NCI-H510A (cell line): Measurements from ENCODE around the gene MAP3K5.
"Not testable (repeated sequence)": the region's sequence is repeated elsewhere in the genome, so short reads cannot be mapped to it uniquely, and the experiment has no call there.

Experiments
- DNase-seq: peaks from one replicate; lab custom pipeline; 2025; lab: John Stamatoyannopoulos, UW

Gene MAP3K5

DNA sequence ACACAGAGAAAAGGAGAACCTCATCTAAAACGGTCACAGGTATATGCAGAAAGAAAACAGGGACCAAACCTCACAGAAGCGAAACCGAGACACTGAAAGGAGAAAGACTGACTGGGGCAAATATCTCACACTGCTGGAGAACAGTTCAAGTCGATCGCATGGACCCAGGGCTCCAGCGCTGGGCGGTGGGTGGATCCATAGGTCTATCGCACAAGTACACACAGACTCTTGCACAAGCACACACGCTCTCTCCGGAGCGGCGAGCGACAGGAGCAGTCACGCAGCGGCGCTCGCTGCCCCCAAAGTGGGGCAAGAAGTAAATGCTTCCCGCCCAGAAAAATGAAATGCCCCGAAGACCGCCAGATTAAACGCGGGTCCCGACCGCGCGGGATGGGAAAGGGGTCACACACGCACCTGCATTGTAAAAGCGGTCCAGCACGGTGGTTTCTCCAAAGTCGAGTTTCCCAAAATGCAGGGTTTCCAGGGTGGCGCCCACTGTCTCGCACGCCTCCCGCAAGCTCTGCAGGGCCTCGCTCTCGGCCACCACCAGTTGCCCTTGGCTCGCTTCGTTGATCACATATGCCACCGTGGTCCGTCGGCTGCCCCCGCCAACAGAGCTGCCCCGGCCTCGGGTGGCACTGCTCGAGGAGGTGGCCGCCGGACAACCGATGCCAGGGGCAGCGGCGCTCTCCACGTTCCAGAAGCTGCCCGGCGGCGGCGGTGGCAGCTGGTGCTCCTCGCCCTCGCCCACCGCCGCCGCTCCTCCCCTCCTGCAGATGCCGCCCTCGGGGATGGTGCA, 782 bp downstream of the MAP3K5 start:
- peak; percentile 10 for DNase-seq

DNA sequence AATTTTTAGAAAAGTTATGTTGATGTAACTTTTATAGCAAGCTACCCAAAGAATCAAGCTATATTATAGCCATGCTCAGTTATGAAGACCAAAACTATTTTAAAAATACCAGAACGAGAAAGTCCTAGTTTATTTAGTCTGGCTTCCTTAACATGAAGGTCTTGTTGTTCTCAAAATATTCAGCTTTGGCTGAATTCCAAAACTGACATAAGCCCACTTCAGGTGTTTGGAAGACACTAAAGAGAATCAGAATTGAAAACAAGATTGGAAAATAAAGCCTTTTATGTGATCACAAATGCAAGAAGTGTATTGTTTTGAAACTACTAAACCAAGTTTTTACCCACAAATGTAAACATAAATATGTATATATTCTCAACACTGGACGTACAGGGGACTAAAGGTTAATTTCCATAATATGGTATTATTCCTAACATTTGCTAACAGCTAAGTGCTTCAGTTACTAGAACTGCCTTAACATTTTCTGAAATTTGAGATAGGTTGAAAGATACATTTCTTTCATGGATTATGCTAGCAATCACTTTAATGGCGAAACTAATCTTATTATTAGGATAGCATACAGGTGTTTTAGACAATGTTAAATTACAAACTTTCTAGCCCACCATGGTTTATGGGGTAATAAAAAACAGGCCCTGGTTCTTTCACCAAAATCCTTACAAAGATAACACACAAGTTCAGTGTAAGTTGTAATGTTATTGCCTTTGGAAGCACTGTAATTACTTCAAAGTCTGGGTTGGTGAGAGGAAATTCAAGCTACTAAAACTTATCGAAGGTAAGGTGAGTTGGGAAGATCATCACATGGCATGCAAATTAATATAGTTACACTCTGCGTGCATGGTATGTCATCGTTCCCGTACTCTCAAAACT, 1.6 kb downstream of the MAP3K5 start:
- no peak for DNase-seq

- DNase-seq = not testable (repeated sequence)
These were observed 2.8 kb downstream of the MAP3K5 start for GRCh38 chr6:136789440-136789839.

DNA sequence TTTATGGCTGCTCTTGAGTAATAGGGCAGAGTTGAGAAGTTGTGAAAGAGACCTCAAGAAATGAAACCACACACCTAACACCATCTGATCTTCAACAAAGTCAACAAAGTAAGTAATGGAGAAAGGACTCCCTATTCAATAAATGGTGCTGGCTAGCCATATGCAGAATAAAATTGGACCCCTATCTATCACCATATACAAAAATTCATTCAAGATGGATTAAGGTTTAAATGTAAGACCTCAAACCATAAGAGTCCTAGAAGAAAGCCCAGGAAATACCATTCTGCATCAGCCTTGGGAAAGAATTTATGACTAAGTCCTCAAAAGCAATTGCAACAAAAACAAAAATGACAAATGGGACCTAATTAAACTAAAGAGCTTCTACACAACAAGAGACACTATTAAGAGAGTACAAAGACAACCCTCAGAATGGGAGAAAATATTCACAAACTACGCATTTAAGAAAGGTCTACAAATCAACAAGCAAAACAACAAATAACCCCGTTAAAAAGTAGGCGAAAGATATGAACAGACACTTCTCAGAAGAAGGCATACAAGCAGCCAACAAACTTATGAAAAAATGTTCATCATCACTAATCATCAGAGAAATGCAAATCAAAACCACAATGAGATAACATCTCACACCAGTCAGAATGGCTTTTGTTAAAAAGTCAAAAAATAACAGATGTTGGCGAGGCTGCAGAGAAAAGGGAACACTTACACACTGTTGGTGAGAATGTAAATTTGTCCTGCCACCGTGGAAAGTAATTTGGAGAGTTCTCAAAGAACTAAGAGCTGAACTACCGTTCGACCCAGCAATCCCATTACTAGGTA, 4.0 kb downstream of the MAP3K5 start:
- no peak for DNase-seq

DNA sequence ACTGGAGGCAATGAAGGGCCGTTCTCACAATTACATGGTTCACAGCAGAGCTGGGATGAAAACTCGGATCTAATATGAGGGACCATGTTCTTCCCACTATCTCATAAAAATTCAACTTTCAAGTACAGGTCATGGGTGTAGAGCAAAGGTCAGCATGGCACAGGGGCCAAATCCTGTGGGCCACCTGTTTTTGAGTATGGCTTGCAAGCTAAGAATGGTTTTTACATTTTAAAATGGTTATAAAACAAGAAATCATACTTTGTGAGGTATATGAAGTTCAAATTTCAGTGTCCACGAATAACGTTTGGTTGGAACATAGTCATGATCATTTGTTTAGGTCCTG, 4.6 kb downstream of the MAP3K5 start:
- no peak for DNase-seq

GRCh38 chr6:136786658-136787057, 5.6 kb downstream of the MAP3K5 start:
- DNase-seq = no peak

DNA sequence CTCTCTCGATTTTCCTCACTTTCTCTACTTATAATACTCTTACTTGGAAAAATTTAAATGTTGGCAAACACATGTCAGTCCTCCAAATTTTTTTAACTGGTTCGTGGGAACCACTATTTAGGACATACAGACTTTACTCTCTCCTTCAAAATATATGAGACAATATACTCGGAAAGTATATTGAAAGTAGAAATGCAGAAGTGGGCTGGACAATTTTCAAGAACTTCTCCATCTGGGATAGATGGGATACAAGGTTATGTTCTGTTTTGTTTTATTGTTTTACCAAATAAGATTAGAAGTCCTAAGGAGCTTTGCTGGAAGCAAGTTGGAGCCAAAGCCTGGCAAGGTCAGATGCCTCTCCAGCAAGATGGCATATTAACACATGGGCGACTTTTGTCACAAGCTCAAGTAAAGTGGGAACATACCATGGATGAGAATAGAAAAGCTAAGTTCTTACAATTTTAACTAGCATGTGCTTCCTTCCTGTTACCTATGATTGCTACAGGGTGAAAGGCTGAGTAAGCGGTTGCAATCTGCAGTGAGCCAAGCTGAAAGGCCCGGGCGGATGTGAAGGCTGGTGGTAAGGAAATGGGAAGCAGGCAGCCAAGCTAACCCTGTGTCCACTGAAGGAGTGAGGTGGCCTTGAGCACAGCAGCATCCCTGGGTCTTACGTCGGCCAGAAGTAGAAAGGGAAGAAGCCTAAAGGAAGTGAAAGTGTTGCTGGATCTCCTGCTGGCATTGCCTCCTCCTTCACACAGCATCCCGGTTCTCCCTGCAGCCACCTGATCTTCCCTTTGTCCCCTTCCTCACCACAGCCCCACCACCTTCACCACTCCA, 7.1 kb downstream of the MAP3K5 start:
- no peak for DNase-seq

DNA sequence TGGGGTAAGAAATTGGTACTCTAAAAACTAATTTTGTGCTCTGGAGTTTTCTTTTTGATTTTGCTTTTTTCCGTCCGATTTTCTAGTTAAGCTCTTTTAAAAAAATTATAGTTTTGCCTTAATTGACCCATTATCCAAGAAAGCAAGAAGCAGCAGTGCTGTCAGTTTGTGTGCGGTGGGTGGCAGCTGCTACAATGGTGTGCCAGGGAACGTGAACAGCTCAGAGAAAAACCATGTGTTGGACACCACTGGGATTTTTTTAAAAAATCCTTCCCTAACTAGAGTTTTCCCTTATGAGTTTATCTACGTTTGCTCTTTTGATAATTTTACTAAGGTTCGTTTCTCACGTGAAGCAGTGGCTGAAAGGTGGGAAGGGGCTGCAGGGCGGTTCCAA, 8.0 kb downstream of the MAP3K5 start:
- DNase-seq = no peak

DNA sequence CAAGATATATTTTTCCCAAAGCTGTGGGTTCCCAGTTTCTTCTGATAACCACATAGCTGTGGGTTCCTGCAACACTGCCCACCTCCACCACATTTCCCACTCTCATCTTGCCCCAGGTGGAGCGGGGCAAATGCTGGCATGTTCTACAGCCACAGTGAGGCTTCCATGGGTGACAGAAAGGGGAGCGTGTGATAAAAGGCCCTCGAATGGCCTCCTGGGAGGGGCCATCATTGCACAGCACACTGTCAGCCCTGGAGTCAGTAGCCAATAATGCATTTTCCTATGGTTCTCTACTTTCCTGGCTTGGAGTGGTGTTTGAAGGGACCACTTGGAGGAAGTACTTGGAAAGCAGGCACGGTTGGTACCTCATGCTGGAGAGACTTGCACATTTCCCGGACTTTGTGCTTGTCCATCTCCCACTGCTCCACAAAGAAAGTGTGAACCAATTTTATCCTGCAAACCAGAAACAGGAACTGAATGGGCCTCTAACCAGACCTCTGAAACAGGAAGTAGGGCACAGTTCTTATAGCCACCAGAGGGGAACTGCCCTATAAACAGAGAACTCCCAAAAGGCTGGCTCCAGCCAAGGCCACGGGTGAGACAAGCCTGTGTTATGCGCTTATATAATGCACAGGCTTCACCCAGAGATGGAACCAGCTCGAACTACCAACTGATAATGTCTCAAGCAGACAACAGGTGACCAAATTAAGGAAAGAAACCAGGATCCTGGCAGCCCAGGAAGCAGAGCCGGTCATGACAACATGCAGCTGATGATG, 8.6 kb downstream of the MAP3K5 start:
- DNase-seq = no peak

DNA sequence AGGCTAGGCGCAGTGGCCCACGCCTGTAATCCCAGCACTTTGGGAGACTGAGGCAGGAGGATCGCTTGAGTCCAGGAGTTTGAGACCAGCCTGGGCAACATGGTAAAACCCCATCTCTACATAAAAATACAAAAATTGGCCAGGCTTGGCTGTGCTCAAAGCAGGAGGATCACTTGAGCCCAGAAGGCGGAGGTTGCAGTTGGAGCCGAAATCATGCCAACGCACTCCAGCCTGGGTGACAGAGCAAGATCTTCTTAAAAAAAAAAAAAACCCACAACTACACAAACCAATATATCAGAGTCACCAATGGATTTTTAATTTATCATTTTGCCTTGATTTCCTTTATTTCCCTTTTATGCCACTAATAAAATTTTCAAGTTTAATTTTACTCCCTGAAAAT, 9.3 kb downstream of the MAP3K5 start:
- no peak for DNase-seq

DNA sequence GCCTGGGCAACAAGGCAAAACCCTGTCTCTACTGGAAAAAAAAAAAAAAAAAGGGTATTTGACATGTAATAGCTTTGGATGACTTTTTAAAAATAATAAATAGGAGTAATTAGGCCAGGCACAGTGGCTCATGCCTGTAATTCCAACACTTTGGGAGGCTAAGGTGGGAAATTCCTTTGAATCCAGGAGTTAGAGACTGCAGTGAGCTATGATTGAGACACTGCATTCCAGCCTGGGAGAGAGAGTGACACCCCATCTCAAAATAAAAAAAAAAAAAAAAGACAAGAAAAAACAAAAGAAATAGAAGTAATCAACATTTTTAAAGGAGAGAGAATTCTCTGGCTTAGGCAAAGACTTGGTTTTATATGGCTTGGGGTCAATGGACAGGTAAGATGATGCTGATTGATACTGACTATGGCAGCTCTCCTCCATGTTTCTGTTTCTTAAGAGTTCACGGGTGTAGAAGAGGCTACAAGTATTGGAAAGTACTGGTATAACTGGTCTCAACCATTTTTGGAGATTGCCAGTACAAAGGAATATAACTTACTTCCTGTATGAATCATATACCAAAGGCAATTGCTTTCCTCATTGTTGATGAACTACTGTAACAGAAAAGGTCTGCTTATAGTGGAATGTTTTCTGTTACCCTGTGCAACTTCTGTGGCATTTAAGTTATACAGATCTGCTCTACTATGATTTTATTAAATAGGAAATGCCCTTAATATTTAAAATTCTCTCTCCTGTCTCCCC, 10.1 kb downstream of the MAP3K5 start:
- no peak for DNase-seq

- DNase-seq = no peak
These were observed 11.3 kb downstream of the MAP3K5 start for GRCh38 chr6:136780972-136781371.

GRCh38 chr6:136779682-136780081, 12.6 kb downstream of the MAP3K5 start:
- DNase-seq = no peak

DNA sequence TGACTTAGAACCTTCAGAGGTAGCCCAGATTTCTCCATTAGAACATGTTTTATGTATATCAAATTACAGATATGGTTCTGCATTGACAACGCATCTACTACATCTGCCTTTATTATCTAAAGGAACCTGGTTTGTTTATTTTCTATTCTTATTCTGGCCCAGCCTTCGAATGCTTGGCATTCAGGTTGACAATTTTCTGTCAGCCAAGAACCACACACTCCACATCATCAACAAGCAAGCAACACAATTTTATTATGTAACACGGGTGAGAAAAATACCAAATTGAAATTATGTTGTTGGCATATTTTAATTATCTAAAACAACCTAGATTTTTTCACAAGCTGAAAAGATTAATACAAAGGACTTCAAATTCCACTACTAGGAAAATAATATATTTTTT, 14.6 kb downstream of the MAP3K5 start:
- no peak for DNase-seq

DNA sequence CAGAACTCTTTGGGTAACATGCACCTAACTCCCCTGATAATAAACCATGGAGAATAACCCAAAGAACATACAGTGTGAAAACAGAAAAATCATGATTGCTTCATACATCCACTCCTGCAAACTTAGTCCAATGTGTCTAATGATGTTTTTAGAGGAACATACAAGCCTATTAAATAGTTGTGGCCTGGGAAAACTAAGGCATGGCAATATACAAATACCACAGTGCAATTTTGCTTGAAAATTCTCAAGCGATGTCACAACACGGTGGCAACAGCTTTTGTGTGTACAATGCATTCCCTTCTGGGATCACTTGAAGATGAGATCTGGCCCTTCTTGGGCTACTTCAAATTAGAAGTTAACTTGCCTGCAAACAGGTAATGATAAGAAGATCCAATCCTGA, 16.7 kb downstream of the MAP3K5 start:
- DNase-seq = no peak

DNA sequence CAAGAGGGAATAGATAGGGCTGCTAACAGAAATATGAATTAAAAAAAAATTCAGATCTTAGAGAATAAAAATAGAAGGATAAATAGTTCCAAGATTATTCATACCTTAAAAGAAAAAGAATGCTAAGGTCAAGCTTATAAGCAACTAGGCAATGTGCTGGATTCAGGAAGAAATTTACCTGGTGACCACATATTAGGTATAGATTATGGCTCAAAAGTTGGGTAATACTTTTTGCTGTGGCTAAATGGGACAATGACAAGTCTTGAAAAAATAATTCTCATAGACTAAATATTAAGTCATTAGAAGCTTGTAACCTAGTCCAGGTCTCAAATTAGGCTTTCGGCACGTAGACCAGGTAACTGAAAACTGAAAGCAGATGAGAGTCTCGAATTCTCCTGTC, 17.2 kb downstream of the MAP3K5 start:
- DNase-seq = no peak

DNA sequence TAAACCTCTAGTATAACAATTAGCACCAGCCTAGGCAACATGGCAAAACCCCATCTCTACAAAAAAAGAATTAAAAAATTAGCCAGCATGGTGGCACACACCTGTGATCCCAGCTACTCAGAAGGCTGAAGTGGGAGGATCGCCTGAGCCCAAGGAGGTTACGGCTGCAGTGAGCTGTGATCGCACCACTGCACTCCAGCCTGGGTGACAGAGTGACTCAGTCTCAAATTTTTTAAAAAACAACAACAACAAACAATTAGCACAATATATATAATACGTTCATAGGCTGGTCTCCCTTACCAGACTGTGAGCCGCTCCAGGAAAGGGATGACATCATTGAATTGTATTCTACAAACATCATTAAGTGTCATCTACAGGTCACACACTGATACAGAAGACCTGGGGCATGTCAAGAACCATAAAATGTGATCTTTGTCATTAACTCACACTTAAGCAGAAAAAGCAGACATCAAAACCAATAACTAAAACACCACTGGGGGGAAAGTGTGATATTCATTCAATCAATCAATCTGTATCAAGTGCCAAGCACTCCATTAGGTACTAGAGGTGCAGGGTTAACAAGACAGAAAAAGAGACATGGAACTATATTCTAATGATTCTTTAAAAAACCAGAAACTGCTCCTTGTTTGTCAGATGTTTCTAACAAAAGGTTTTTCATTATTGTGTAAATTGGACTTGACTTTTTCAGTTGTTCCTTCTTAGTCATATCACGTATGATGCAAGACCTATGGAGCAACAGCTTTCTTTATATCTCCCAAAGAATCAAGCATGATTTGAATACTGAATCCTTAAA, 17.8 kb downstream of the MAP3K5 start:
- DNase-seq = no peak

- DNase-seq = no peak
These were observed 18.8 kb downstream of the MAP3K5 start for GRCh38 chr6:136773473-136773796.
